CD14-positive monocyte (primary cell): ENCODE measurements around the gene CUX1. TPM values are rescaled to one million over a fixed set of nuclear protein-coding genes. Genes with fewer than 3 reads are reported as not detected.
A peak's percentile ranks its signal among the peaks of the same experiment; 100 is the strongest.

Experiments
- DNase-seq, 3 donors: peaks; one replicate each; pipeline ENCODE4 v3.0.0-alpha.2; 2011 to 2022
- H2AFZ ChIP-seq: 2 replicates; pipeline ENCODE4 v1.6.0; 2012; ENCODE audit warnings: mild to moderate bottlenecking, low read depth, low read length, inconsistent platforms; ENCODE audit not compliant: insufficient read depth, poor library complexity, severe bottlenecking
- H3K27ac ChIP-seq, 2 donors: 1 replicate in 1 of 2; 2 replicates in 1 of 2; pipeline ENCODE4 v1.5.1; 2012 to 2013; ENCODE audit warnings: low read length in 2 of 2, control low read depth in 1 of 2, inconsistent platforms in 1 of 2, low read depth in 1 of 2, mild to moderate bottlenecking in 1 of 2
- H3K27me3 ChIP-seq, 2 donors: one replicate each; pipeline versions ENCODE4 v1.6.0 to v1.6.1; 2011 to 2013; ENCODE audit warnings: low read length in 2 of 2; ENCODE audit not compliant: control insufficient read depth in 2 of 2, insufficient read depth in 2 of 2
- H3K36me3 ChIP-seq, 2 donors: replicated peaks in 1 of 2; 1 replicate in 1 of 2; 2 replicates in 1 of 2; pipeline versions ENCODE4 v1.5.1 to v1.6.1; 2012 to 2013; ENCODE audit warnings: low read length in 2 of 2, control low read depth in 1 of 2, inconsistent platforms in 1 of 2, mild to moderate bottlenecking in 1 of 2; ENCODE audit not compliant: insufficient read depth in 2 of 2, control insufficient read depth in 1 of 2
- H3K4me1 ChIP-seq, 2 donors: 1 replicate in 1 of 2; 2 replicates in 1 of 2; pipeline versions ENCODE4 v1.5.1 to v1.6.1; 2012 to 2013; ENCODE audit warnings: low read length in 2 of 2, control low read depth in 1 of 2, inconsistent platforms in 1 of 2, mild to moderate bottlenecking in 1 of 2, moderate library complexity in 1 of 2; ENCODE audit not compliant: insufficient read depth in 2 of 2, control insufficient read depth in 1 of 2
- H3K4me2 ChIP-seq: replicated peaks from 2 replicates; pipeline ENCODE3; 2012; ENCODE audit warnings: low read length, moderate library complexity, mild to moderate bottlenecking; ENCODE audit not compliant: poor library complexity, severe bottlenecking; ENCODE audit errors: extremely low read depth
- H3K4me3 ChIP-seq, 3 experiments: fragments of 200-600 bp in 1 of 3; sonication (generic) in 1 of 3; replicated peaks in 1 of 3; 1 replicate in 2 of 3; 2 replicates in 1 of 3; pipeline ENCODE4 v1.5.1; 2011 to 2013; ENCODE audit warnings: low read length in 3 of 3, mild to moderate bottlenecking in 3 of 3, control low read depth in 2 of 3, low read depth in 2 of 3, inconsistent platforms in 1 of 3, moderate library complexity in 1 of 3
- H3K79me2 ChIP-seq: 2 replicates; pipeline ENCODE4 v1.6.0; 2012; ENCODE audit warnings: mild to moderate bottlenecking, control low read depth, inconsistent platforms, low read length, moderate library complexity; ENCODE audit not compliant: insufficient read depth
- H3K9ac ChIP-seq: 2 replicates; pipeline ENCODE4 v1.6.0; 2017; ENCODE audit warnings: low read length, mild to moderate bottlenecking; ENCODE audit not compliant: insufficient read depth, poor library complexity, severe bottlenecking
- H3K9me3 ChIP-seq, 2 donors: replicated peaks in 1 of 2; 1 replicate in 1 of 2; 2 replicates in 1 of 2; pipeline versions ENCODE4 v1.5.1 to v1.6.1; 2012 to 2013; ENCODE audit warnings: low read length in 2 of 2, control low read depth in 1 of 2; ENCODE audit not compliant: control insufficient read depth in 1 of 2, insufficient read depth in 1 of 2
- H4K20me1 ChIP-seq: 2 replicates; pipeline ENCODE4 v1.6.0; 2012; ENCODE audit warnings: mild to moderate bottlenecking, low read length, control low read depth, moderate library complexity; ENCODE audit not compliant: insufficient read depth
- H3K27ac Mint-ChIP-seq, 7 donors: one replicate each; pipeline ENCODE4 v1.8.0; 2020; ENCODE audit warnings: mild to moderate bottlenecking in 7 of 7, mixed read lengths in 7 of 7, moderate library complexity in 6 of 7, inconsistent platforms in 2 of 7
- H3K27me3 Mint-ChIP-seq, 3 donors: one replicate each; pipeline ENCODE4 v1.8.0; 2021 to 2022; ENCODE audit warnings: low read depth in 3 of 3, mild to moderate bottlenecking in 3 of 3, mixed read lengths in 3 of 3, moderate library complexity in 3 of 3, inconsistent platforms in 1 of 3
- H3K36me3 Mint-ChIP-seq, 2 donors: one replicate each; pipeline ENCODE4 v1.8.0; 2020; ENCODE audit warnings: mixed read lengths in 2 of 2, inconsistent platforms in 1 of 2, mild to moderate bottlenecking in 1 of 2
- H3K4me1 Mint-ChIP-seq: one replicate; pipeline ENCODE4 v1.8.0; 2020; ENCODE audit warnings: mild to moderate bottlenecking, mixed read lengths
- H3K4me3 Mint-ChIP-seq, 2 donors: one replicate each; pipeline ENCODE4 v1.8.0; 2020; ENCODE audit warnings: mild to moderate bottlenecking in 2 of 2, mixed read lengths in 2 of 2, moderate library complexity in 1 of 2
- H3K9me3 Mint-ChIP-seq, 7 donors: one replicate each; pipeline ENCODE4 v1.8.0; 2020 to 2022; ENCODE audit warnings: mixed read lengths in 7 of 7, mild to moderate bottlenecking in 6 of 7, moderate library complexity in 6 of 7, inconsistent platforms in 2 of 7
- CTCF ChIP-seq: fragments of 200-600 bp; IDR thresholded peaks from one replicate; pipeline ENCODE4 v1.8.0; 2022; ENCODE audit warnings: antibody characterized with exemption, mild to moderate bottlenecking
- WGBS: methylation state at CpG from one replicate; pipeline ENCODE4 v1.1.5; 2013; ENCODE audit warnings: missing lambda C conversion rate; ENCODE audit not compliant: insufficient coverage; 5-methylcytosine and 5-hydroxymethylcytosine counted together
- intact Hi-C, 2 donors: fragments of 100-400 bp; cut with micrococcal nuclease; formaldehyde crosslinking; loops; one replicate each; pipeline versions ENCODE4 v1.15.0 to v1.15.1; 2023
- polyA plus RNA-seq, 3 donors: library from polyadenylated mRNA; depleted of rRNA in 1 of 3; unstranded in 2 of 3; stranded (reverse) in 1 of 3; fragments of 300-500 nt in 2 of 3; fragments of >200 nt in 1 of 3; fragmentation: Illumina TruSeq in 2 of 3; gene quantifications; 1 replicate in 2 of 3; 2 replicates in 1 of 3; pipeline ENCODE4 v1.2.3, GENCODE V29; 2012 to 2021

CUX1 gene
- polyA plus RNA-seq, 3 donors = 17.6 to 38.0 (median 28.0) TPM

GRCh38 chr7:102289057-102289456 lies 471.6 kb downstream of the CUX1 start:
- H3K27ac ChIP-seq = peak overlapping the region in 1 of 2 donors; percentile 25
- H3K27me3 Mint-ChIP-seq = peaks cover 0 to 4% (median 0%) of the 10 kb centered on the region in 3 donors
- 88% methylated on average over 8 of the region's 9 CpGs for WGBS
- H3K9me3 Mint-ChIP-seq = no peaks in the 10 kb centered on the region
- no peak for DNase-seq
- peaks cover 10 to 11% of the 10 kb centered on the region in 2 donors for H3K36me3 Mint-ChIP-seq
- H3K27ac Mint-ChIP-seq = no peak overlapping the region
- no peaks in the 10 kb centered on the region for H3K9me3 ChIP-seq
- H3K4me1 Mint-ChIP-seq = peaks cover 43% of the 10 kb centered on the region
- peaks cover 84% of the 10 kb centered on the region for H4K20me1 ChIP-seq
- H3K4me3 Mint-ChIP-seq = peak overlapping the region in 1 of 2 donors; percentile 80
- no peaks in the 10 kb centered on the region for H3K36me3 ChIP-seq
- peaks cover 48 to 50% of the 10 kb centered on the region in 2 donors for H3K4me1 ChIP-seq
- H3K27me3 ChIP-seq = no peaks in the 10 kb centered on the region
- H3K4me3 ChIP-seq = peak overlapping the region in 1 of 3 experiments; percentile 93
- intact Hi-C loops = loop anchor here (10.0 kb wide), 2 partner anchors 166 to 176 kb away; partner anchors contain the start of genes ALKBH4 (in 1 of the 2) and LRWD1 (in 1 of the 2)
- H3K9ac ChIP-seq = peak overlapping the region; percentile 24
- no peak overlapping the region for H2AFZ ChIP-seq
- TF ChIP-seq CTCF = no peak
- peak overlapping the region; percentile 99 for H3K4me2 ChIP-seq
- H3K79me2 ChIP-seq = peaks cover 42% of the 10 kb centered on the region

- peak overlapping the region in 1 of 2 donors; percentile 41 for H3K4me3 Mint-ChIP-seq
- H3K27me3 ChIP-seq = no peaks in the 10 kb centered on the region
- no peak for DNase-seq
Observed at GRCh38 chr7:102291056-102291915, 473.9 kb downstream of the CUX1 start.

More at GRCh38 chr7:102291056-102291915, 473.9 kb downstream of the CUX1 start:
- H3K4me1 Mint-ChIP-seq = peaks cover 35% of the 10 kb centered on the region
- 83% methylated on average over 16 of the region's 18 CpGs for WGBS
- H3K79me2 ChIP-seq = peaks cover 28% of the 10 kb centered on the region
- no peaks in the 10 kb centered on the region for H3K27me3 Mint-ChIP-seq
- no peak overlapping the region for H3K4me2 ChIP-seq
- intact Hi-C loops = no loop called here
- H3K36me3 ChIP-seq = peaks cover 0 to 3% of the 10 kb centered on the region in 2 donors
- H3K4me3 ChIP-seq = no peak overlapping the region
- no peak overlapping the region for H3K9ac ChIP-seq
- no peaks in the 10 kb centered on the region for H3K9me3 Mint-ChIP-seq
- H3K27ac ChIP-seq = no peak overlapping the region
- peaks cover 10 to 18% of the 10 kb centered on the region in 2 donors for H3K36me3 Mint-ChIP-seq
- peaks cover 27 to 29% of the 10 kb centered on the region in 2 donors for H3K4me1 ChIP-seq
- no peak for TF ChIP-seq CTCF
- no peaks in the 10 kb centered on the region for H3K9me3 ChIP-seq
- H2AFZ ChIP-seq = no peak overlapping the region
- H4K20me1 ChIP-seq = peaks cover 96% of the 10 kb centered on the region
- H3K27ac Mint-ChIP-seq = no peak overlapping the region
